Lung (tissue), 12 donors: ENCODE measurements around the gene CR1. TPM values are rescaled to one million over a fixed set of nuclear protein-coding genes. Genes with fewer than 3 reads are reported as not detected.

Experiments
- ATAC-seq: fragments of 200-7000 bp; cut with Tn5 transposase; one replicate; pipeline ENCODE4 v1.9.1; 2020; ENCODE audit warnings: moderate number of reproducible peaks; ENCODE audit not compliant: insufficient read depth, low FRiP score
- DNase-seq, 3 donors: peaks; one replicate each; pipeline ENCODE4 v3.0.0-alpha.2; 2013 to 2017
- H3K27ac ChIP-seq, 2 donors: one replicate each; pipeline ENCODE4 v1.5.1; 2013; ENCODE audit warnings: mild to moderate bottlenecking in 2 of 2, moderate library complexity in 2 of 2, control low read depth in 1 of 2, inconsistent platforms in 1 of 2, low read depth in 1 of 2, low read length in 1 of 2
- H3K27me3 ChIP-seq, 3 donors: one replicate each; pipeline ENCODE4 v1.5.1; 2013; ENCODE audit warnings: low read length in 2 of 3; ENCODE audit not compliant: control insufficient read depth in 3 of 3, insufficient read depth in 3 of 3
- H3K36me3 ChIP-seq, 4 donors: one replicate each; pipeline ENCODE4 v1.5.1; 2013; ENCODE audit warnings: low read length in 4 of 4, mild to moderate bottlenecking in 1 of 4, moderate library complexity in 1 of 4; ENCODE audit not compliant: control insufficient read depth in 4 of 4, insufficient read depth in 4 of 4
- H3K4me1 ChIP-seq, 5 donors: one replicate each; pipeline ENCODE4 v1.5.1; 2013; ENCODE audit warnings: low read length in 5 of 5, mild to moderate bottlenecking in 2 of 5, moderate library complexity in 1 of 5; ENCODE audit not compliant: control insufficient read depth in 5 of 5, insufficient read depth in 5 of 5
- H3K4me3 ChIP-seq: one replicate; pipeline ENCODE4 v1.5.1; 2013; ENCODE audit warnings: mild to moderate bottlenecking, control low read depth, moderate library complexity
- H3K9ac ChIP-seq, 2 donors: one replicate each; pipeline ENCODE4 v1.5.1; 2013; ENCODE audit warnings: low read length in 2 of 2, control low read depth in 1 of 2; ENCODE audit not compliant: insufficient read depth in 1 of 2
- H3K9me3 ChIP-seq, 4 donors: one replicate each; pipeline ENCODE4 v1.5.1; 2013; ENCODE audit warnings: low read length in 3 of 4, mild to moderate bottlenecking in 1 of 4, moderate library complexity in 1 of 4; ENCODE audit not compliant: control insufficient read depth in 4 of 4, insufficient read depth in 3 of 4
- WGBS, 2 donors: extraction: QIAGEN DNeasy Blood & Tissue Kit; methylation state at CpG; one replicate each; pipeline ENCODE4 v1.1.7; 2013; 5-methylcytosine and 5-hydroxymethylcytosine counted together
- polyA plus RNA-seq, 2 donors: library from polyadenylated mRNA; stranded (reverse); fragments of 200-250 nt; gene quantifications; one replicate each; pipeline ENCODE4 v1.2.1, GENCODE V29; 2013
- total RNA-seq, 2 donors: library from RNA; depleted of rRNA in 1 of 2; stranded (reverse); fragments of >200 nt in 1 of 2; gene quantifications; one replicate each; pipeline ENCODE4 v1.2.1, GENCODE V29; 2014 to 2021
- TF ChIP-seq, protein P1 (sequence below): IDR thresholded peaks from 2 replicates; pipeline ENCODE4 v1.5.1; 2012; ENCODE audit warnings: mild to moderate bottlenecking; ENCODE audit errors: control extremely low read depth, extremely low read depth
- donor health status: control.
- donor health status: control.
- donor health status: Bipolar disorder and iron deficiency.
- donor health status: healthy.
- donor health status: DM: yes; HTN: yes; CAD: no.

CR1 gene
- total and polyA plus RNA-seq, 4 donors = 0.57 to 26.6 (median 16.6) TPM

DNA sequence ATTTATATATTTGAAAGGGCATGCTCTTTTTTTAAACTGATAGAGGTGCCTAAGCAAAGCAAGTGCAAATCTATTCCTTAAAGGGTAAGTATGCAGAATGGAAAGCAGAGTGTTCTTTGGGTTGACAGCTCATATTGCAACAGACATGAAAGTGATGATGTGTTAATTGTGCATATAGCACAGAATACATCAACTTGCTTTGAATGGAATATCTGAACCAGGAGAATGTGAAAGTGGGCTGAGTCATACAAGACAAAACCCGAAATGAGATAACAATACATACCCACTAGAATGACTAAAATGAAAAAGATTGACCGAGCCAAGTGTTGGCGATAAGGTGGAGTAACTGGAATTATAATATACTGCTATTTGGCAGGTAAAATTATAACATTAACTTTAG, 4.3 kb downstream of the CR1 start:
- Histone ChIP-seq H3K27me3 (peaks cover 0 to 45% (median 44%) of the 10 kb centered on the region in 3 donors), H3K27ac (no peak overlapping the region)
- 72 to 89% methylated on average over 3 of the region's 3 CpGs for WGBS, 2 donors

DNA sequence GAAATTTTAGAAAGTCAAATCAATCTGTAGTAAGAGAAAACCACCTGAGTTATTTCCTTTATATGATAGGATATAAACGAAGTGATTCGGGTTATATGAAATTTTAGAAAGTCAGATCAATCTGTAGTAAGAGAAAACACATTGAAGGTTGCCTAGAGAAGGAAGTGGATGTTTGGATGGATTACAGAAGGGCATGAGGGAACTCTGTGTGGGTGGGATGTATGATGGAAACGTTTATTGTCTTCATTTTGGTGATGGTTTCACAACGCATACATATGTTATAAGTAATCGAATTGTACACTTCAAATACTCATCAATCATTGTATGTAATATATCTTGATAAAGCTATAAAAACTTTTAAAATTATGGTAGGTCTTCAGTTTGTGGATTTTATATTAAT, 5.1 kb downstream of the CR1 start:
- ATAC-seq (no peak), DNase-seq (no peak)
- Histone ChIP-seq H3K27me3 (peaks cover 0 to 38% (median 36%) of the 10 kb centered on the region in 3 donors), H3K36me3 (no peaks in the 10 kb centered on the region), H3K4me1 (peaks cover 0 to 4% (median 0%) of the 10 kb centered on the region in 5 donors), H3K9ac (no peak overlapping the region), H3K4me3 (no peak overlapping the region), H3K27ac (no peak overlapping the region), H3K9me3 (no peaks in the 10 kb centered on the region)
- WGBS, 2 donors = 62 to 78% methylated on average over 5 of the region's 5 CpGs
- TF ChIP-seq, protein P1, sequence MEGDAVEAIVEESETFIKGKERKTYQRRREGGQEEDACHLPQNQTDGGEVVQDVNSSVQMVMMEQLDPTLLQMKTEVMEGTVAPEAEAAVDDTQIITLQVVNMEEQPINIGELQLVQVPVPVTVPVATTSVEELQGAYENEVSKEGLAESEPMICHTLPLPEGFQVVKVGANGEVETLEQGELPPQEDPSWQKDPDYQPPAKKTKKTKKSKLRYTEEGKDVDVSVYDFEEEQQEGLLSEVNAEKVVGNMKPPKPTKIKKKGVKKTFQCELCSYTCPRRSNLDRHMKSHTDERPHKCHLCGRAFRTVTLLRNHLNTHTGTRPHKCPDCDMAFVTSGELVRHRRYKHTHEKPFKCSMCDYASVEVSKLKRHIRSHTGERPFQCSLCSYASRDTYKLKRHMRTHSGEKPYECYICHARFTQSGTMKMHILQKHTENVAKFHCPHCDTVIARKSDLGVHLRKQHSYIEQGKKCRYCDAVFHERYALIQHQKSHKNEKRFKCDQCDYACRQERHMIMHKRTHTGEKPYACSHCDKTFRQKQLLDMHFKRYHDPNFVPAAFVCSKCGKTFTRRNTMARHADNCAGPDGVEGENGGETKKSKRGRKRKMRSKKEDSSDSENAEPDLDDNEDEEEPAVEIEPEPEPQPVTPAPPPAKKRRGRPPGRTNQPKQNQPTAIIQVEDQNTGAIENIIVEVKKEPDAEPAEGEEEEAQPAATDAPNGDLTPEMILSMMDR = no peak

More for the DNA sequence above, 4.3 kb downstream of the CR1 start:
- Histone ChIP-seq H3K9me3 (peaks cover 0 to 3% (median 0%) of the 10 kb centered on the region in 4 donors), H3K9ac (no peak overlapping the region), H3K4me1 (peaks cover 0 to 6% (median 0%) of the 10 kb centered on the region in 5 donors), H3K4me3 (no peak overlapping the region), H3K36me3 (no peaks in the 10 kb centered on the region)
- DNase-seq = no peak
- TF ChIP-seq, protein P1 = no peak
- no peak for ATAC-seq

DNA sequence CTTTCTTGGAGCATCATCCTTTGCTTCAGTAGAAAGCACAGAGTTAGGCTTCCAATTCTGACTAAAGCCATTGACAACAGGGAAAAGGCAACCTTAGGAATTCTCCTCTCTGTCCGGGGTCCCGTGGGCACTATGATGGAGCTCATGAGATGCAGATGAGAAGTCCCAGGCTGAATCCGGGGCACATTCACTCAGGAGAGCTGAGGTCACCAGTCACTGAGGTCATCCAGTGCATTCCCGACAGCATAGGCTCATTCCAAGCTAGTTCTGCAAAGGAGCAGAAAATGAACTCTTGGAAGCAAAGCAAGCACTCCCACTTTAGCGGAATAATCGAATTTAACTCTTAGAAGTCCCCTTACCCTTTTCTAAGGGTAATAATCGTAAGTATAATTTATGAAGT, 6.8 kb downstream of the CR1 start:
- Histone ChIP-seq H3K9me3 (no peaks in the 10 kb centered on the region), H3K36me3 (no peaks in the 10 kb centered on the region), H3K4me3 (no peak overlapping the region), H3K27me3 (peaks cover 0 to 27% (median 23%) of the 10 kb centered on the region in 3 donors), H3K27ac (no peak overlapping the region), H3K9ac (no peak overlapping the region), H3K4me1 (no peaks in the 10 kb centered on the region)
- DNase-seq (no peak), ATAC-seq (no peak)
- 73 to 86% methylated on average over 7 of the region's 7 CpGs for WGBS, 2 donors
- TF ChIP-seq, protein P1 = no peak

DNA sequence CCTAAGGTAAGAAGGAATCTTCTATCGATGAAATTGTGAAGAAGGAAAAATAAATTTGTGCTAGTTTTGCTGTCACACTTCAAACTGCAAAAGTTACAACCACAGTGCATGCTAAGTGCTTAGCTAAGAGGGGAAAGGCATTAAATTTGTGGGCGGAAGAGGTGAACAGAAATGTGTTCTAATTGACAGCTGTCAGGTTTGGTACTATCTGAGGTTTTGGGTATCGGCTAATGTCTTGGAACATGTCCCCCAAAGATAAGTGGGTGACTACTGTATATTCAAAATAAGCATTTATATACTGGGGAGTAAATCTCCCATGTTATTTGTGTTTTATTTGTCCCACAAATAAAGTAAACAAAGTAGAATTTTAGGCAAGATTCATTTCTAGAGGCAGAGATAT, 8.0 kb downstream of the CR1 start:
- TF ChIP-seq, protein P1 = no peak
- DNase-seq = no peak
- no peak overlapping the region for H3K27ac ChIP-seq

More for the DNA sequence above, 8.0 kb downstream of the CR1 start:
- peaks cover 0 to 19% (median 16%) of the 10 kb centered on the region in 3 donors for H3K27me3 ChIP-seq
- no peaks in the 10 kb centered on the region for H3K4me1 ChIP-seq
- no peak overlapping the region for H3K4me3 ChIP-seq
- no peaks in the 10 kb centered on the region for H3K36me3 ChIP-seq
- ATAC-seq = no peak
- 89 to 96% methylated on average over 3 of the region's 3 CpGs for WGBS, 2 donors
- H3K9me3 ChIP-seq = no peaks in the 10 kb centered on the region
- no peak overlapping the region for H3K9ac ChIP-seq
